ENCODE measurements around the gene CHRNA3.

- TF ChIP-seq CTCF (IDR thresholded peaks at IDR 0.05) (no peak), EZH2 (IDR thresholded peaks at IDR 0.05) (peak; percentile 82), EZH2phosphoT487 (IDR thresholded peaks at IDR 0.05) (peak; percentile 75)
These were observed at the start of gene CHRNA3 for GRCh38 chr15:78620527-78621421.

Measured in neural progenitor cell (in vitro differentiated cells).